CMK (cell line): ENCODE results near the gene MAN2B1.
"Not testable (repeated sequence)": the region's sequence is repeated elsewhere in the genome, so short reads cannot be mapped to it uniquely, and the experiment has no call there.

Source experiments
- DNase-seq: peaks from one replicate; pipeline ENCODE4 v3.0.0-alpha.2; 2010; ENCODE audit warnings: low read depth

MAN2B1 gene

GRCh38 chr19:12657966-12658365, 8.6 kb downstream of the MAN2B1 start:
- no peak for DNase-seq

- no peak for DNase-seq
Measured at GRCh38 chr19:12656899-12657571, 9.5 kb downstream of the MAN2B1 start.

GRCh38 chr19:12655546-12655945, 11.0 kb downstream of the MAN2B1 start:
- DNase-seq, result no peak

- DNase-seq, result no peak
Measured at GRCh38 chr19:12652219-12652618, 14.3 kb downstream of the MAN2B1 start.

- DNase-seq, result no peak
Measured at GRCh38 chr19:12649941-12650340, 16.6 kb downstream of the MAN2B1 start.

- no peak for DNase-seq
Measured at GRCh38 chr19:12648088-12648487, 18.5 kb downstream of the MAN2B1 start.

- DNase-seq, result no peak
Measured at GRCh38 chr19:12647490-12648071, 19.0 kb downstream of the MAN2B1 start.

- no peak for DNase-seq
Measured at GRCh38 chr19:12647047-12647446, 19.5 kb downstream of the MAN2B1 start.

GRCh38 chr19:12646551-12646950, 20.0 kb downstream of the MAN2B1 start:
- no peak for DNase-seq

- DNase-seq, result not testable (repeated sequence)
Measured at GRCh38 chr19:12643716-12644115, 22.8 kb downstream of the MAN2B1 start.

- DNase-seq, result no peak
Measured at GRCh38 chr19:12642506-12642905, 24.0 kb downstream of the MAN2B1 start.

- no peak for DNase-seq
Measured at GRCh38 chr19:12641456-12641855, 25.1 kb downstream of the MAN2B1 start.

GRCh38 chr19:12639901-12640613, 26.5 kb downstream of the MAN2B1 start:
- peak; percentile 79 for DNase-seq

- no peak for DNase-seq
Measured at GRCh38 chr19:12638611-12639182, 27.8 kb downstream of the MAN2B1 start.

GRCh38 chr19:12636631-12637030, 29.9 kb downstream of the MAN2B1 start:
- DNase-seq, result no peak

GRCh38 chr19:12629215-12629614, 37.3 kb downstream of the MAN2B1 start:
- no peak for DNase-seq

- no peak for DNase-seq
Measured at GRCh38 chr19:12628040-12629022, 38.2 kb downstream of the MAN2B1 start.

GRCh38 chr19:12626958-12627357, 39.6 kb downstream of the MAN2B1 start:
- DNase-seq, result no peak

GRCh38 chr19:12623361-12624031, 43.0 kb downstream of the MAN2B1 start:
- no peak for DNase-seq

- DNase-seq, result not testable (repeated sequence)
Measured at GRCh38 chr19:12621253-12622024, 45.1 kb downstream of the MAN2B1 start.
